GM10248 (cell line): ENCODE data around the gene SLC6A3.

Experiments used
- CTCF ChIA-PET: fragments of 300-600 bp; sonication (Branson Sonifier 250); formaldehyde crosslinking; extraction: SDS; loops from one replicate; lab custom pipeline; 2021; ENCODE audit warnings: antibody characterized with exemption; lab: Yijun Ruan, JAX
- POLR2A ChIA-PET: fragments of 350-650 bp; sonication (Branson Sonifier 250); formaldehyde crosslinking; extraction: SDS; loops from one replicate; lab custom pipeline; 2020; ENCODE audit warnings: antibody characterized with exemption; lab: Yijun Ruan, JAX
- DNase-seq: peaks from one replicate; pipeline ENCODE4 v3.0.0; 2012; ENCODE audit errors: extremely low spot score
- CTCF ChIP-seq: IDR thresholded peaks from 2 replicates; pipeline ENCODE4 v1.5.1; 2012; ENCODE audit warnings: mild to moderate bottlenecking, low read depth; ENCODE audit errors: extremely low read depth, missing control alignments, control extremely low read depth

SLC6A3 gene

GRCh38 chr5:1391691-1392090, 53.5 kb downstream of the SLC6A3 start:
- POLR2A ChIA-PET, result no interaction called here
- CTCF ChIA-PET, result no interaction called here
- DNase-seq, result no peak
- TF ChIP-seq CTCF, result no peak

- POLR2A ChIA-PET, result no interaction called here
- CTCF ChIA-PET, result no interaction called here
- no peak for DNase-seq
- TF ChIP-seq CTCF, result no peak
Measured at GRCh38 chr5:1390861-1391600, 54.2 kb downstream of the SLC6A3 start.

GRCh38 chr5:1390333-1390732, 54.9 kb downstream of the SLC6A3 start:
- DNase-seq, result no peak
- ChIA-PET POLR2A (no interaction called here), CTCF (no interaction called here)
- TF ChIP-seq CTCF, result no peak

GRCh38 chr5:1388383-1388967, 56.8 kb downstream of the SLC6A3 start:
- ChIA-PET POLR2A (no interaction called here), CTCF (no interaction called here)
- DNase-seq, result no peak
- TF ChIP-seq CTCF, result no peak

- ChIA-PET POLR2A (no interaction called here), CTCF (no interaction called here)
- no peak for TF ChIP-seq CTCF
- no peak for DNase-seq
Measured at GRCh38 chr5:1387876-1388275, 57.4 kb downstream of the SLC6A3 start.

GRCh38 chr5:1387059-1387755, 58.0 kb downstream of the SLC6A3 start:
- ChIA-PET CTCF (no interaction called here), POLR2A (no interaction called here)
- DNase-seq, result no peak
- TF ChIP-seq CTCF, result no peak
